Activated T-helper 17 cell treated with anti-CD3 and anti-CD28 coated beads, Interleukin-2, amount 50 U/mL, for 72 hours (primary cell): ENCODE data around the gene HSD17B3. TPM values are rescaled to one million over a fixed set of nuclear protein-coding genes. Genes with fewer than 3 reads are reported as not detected.

Experiments
- ATAC-seq: fragments of 150-1000 bp; cut with Tn5 transposase; replicated peaks from 2 replicates; pipeline ENCODE4 v1.10.0; 2021; ENCODE audit warnings: mild to moderate bottlenecking, moderate library complexity
- H3K27ac Mint-ChIP-seq: one replicate; pipeline ENCODE4 v1.8.0; 2022; ENCODE audit warnings: mixed read lengths
- H3K27me3 Mint-ChIP-seq: one replicate; pipeline ENCODE4 v1.8.0; 2022; ENCODE audit warnings: mixed read lengths
- H3K36me3 Mint-ChIP-seq: one replicate; pipeline ENCODE4 v1.8.0; 2022; ENCODE audit warnings: low read depth, mild to moderate bottlenecking, mixed read lengths
- H3K4me1 Mint-ChIP-seq: one replicate; pipeline ENCODE4 v1.8.0; 2022; ENCODE audit warnings: mixed read lengths
- H3K4me3 Mint-ChIP-seq: one replicate; pipeline ENCODE4 v1.8.0; 2022; ENCODE audit warnings: mild to moderate bottlenecking, mixed read lengths
- H3K9me3 Mint-ChIP-seq: one replicate; pipeline ENCODE4 v1.8.0; 2022; ENCODE audit warnings: mixed read lengths
- total RNA-seq, 2 donors: library from RNA; stranded (reverse); gene quantifications; one replicate each; pipeline ENCODE4 v1.2.3, GENCODE V29; 2022

Gene HSD17B3
- total RNA-seq, 2 donors from 2014 or later = not detected

DNA sequence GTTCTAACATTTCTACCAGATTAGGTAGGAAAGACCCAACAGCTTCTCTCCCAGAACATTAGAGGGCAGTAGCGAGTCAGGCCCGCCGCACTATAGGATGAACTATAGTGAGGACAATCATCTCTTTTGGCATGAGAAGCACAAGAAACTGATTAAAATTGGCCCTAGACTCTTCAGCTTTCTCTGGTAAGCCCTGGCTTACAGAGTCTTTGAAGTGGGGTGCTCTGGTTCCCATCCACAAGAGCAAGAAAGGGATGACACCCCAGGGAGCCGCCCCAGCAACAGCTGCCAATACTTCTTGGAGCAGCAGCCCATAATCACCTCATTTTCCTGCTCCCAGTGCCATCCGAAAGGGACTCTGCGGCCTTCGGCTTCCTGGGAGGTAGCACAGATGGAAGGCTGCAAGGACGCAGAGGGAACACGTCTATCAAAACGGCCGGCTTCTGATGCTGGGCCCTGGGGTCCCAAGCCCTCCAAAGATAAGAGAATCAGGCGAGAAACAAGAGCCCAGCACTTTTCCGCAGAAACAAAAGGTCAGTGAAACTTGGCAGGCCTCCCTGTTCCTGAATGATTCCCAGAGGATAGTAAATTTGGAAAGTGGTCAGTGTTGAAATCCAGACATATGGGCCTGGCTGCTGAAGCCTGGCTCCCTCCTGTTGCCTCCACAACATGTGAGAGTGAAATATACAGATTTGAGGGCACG is 69.3 kb downstream of the HSD17B3 start:
- ATAC-seq = peak; percentile 65
- no peaks in the 10 kb centered on the region for H3K36me3 Mint-ChIP-seq
- no peaks in the 10 kb centered on the region for H3K4me1 Mint-ChIP-seq
- no peak overlapping the region for H3K27ac Mint-ChIP-seq
- peaks cover 36% of the 10 kb centered on the region for H3K27me3 Mint-ChIP-seq
- H3K9me3 Mint-ChIP-seq = peaks cover 5% of the 10 kb centered on the region
- H3K4me3 Mint-ChIP-seq = no peak overlapping the region

DNA sequence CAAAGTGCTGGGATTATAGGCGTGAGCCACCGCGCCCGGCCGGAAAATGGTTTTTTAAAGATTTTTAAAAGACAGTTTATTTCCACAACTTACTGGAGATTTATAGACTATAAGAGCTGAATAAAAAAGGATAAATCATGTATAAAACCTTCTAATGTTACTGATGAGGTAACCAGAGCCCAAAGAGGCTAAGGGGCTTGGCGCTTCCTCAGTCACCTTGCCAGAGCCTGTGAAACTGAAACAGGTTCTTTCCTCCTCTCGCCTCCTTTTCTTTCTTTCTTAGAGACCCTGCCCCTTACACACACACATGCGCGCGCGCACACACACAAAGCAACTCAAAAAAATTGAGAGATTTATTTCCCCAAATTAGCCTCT is 69.8 kb downstream of the HSD17B3 start:
- Mint-ChIP-seq H3K4me3 (no peak overlapping the region), H3K27me3 (peaks cover 31% of the 10 kb centered on the region), H3K4me1 (no peaks in the 10 kb centered on the region), H3K36me3 (no peaks in the 10 kb centered on the region), H3K27ac (no peak overlapping the region), H3K9me3 (peaks cover 5% of the 10 kb centered on the region)
- ATAC-seq = no peak

DNA sequence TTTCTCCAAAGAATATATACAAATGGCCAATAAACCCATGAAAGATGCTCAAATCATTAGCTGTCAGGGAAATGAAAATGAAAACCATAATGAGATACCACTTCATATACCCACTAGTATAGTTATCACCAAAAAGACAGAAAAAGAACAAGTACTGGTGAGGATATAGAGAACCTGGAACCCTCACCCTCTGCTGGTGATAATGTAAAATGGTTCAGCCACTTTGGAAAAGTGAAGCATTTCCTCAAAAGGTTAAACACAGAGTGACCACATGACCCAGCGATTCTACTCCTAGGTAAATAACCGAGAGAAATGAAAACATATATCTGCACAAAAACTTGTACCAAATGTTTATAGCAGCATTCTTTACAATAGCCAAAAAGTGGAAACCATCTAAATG is 72.0 kb downstream of the HSD17B3 start:
- no peak for ATAC-seq
- no peak overlapping the region for H3K4me3 Mint-ChIP-seq
- no peaks in the 10 kb centered on the region for H3K4me1 Mint-ChIP-seq
- peaks cover 29% of the 10 kb centered on the region for H3K27me3 Mint-ChIP-seq
- no peak overlapping the region for H3K27ac Mint-ChIP-seq
- no peaks in the 10 kb centered on the region for H3K36me3 Mint-ChIP-seq
- H3K9me3 Mint-ChIP-seq = peaks cover 5% of the 10 kb centered on the region

DNA sequence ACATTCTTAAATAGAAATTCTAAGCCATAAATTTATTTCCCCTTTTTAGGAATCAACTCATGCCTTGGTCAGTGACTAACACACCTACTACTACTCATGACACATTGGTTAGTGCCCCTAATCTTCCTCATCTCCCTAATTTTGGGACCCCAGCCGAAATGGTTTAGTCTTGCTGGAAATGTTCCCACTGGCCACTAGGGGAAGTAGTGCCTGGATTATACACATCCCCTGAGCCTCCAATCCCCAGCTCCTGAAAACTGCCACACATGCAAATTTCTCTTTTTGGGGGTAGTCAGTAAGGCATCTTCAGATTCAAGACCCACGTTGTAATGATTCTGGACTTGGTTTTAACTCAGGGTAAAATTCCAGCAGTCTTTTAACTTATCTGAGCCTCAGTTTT is 79.8 kb downstream of the HSD17B3 start:
- no peak overlapping the region for H3K27ac Mint-ChIP-seq
- H3K9me3 Mint-ChIP-seq = peaks cover 6% of the 10 kb centered on the region
- H3K4me3 Mint-ChIP-seq = no peak overlapping the region
- no peak for ATAC-seq
- H3K27me3 Mint-ChIP-seq = peaks cover 36% of the 10 kb centered on the region
- H3K4me1 Mint-ChIP-seq = peaks cover 4% of the 10 kb centered on the region
- H3K36me3 Mint-ChIP-seq = no peaks in the 10 kb centered on the region

DNA sequence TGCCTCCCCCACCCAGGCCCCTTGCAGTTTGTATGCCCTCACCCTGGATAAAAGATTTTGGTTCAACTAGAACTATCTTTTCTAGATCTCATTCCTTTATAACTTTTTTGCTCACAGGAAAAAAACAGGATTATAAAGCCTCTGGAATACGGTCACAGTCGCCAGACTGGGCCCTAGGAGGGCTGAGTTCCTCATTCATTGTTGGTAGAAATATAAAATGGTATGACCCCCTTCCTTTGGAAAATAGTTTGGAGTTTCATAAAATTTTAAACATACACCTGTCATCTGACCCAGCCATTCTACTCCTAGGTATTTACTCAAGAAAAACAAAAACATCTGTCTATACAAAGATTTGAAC is 82.1 kb downstream of the HSD17B3 start:
- Mint-ChIP-seq H3K9me3 (peaks cover 6% of the 10 kb centered on the region), H3K27me3 (peaks cover 47% of the 10 kb centered on the region), H3K4me1 (peaks cover 4% of the 10 kb centered on the region), H3K27ac (no peak overlapping the region), H3K4me3 (no peak overlapping the region), H3K36me3 (no peaks in the 10 kb centered on the region)
- ATAC-seq = no peak

DNA sequence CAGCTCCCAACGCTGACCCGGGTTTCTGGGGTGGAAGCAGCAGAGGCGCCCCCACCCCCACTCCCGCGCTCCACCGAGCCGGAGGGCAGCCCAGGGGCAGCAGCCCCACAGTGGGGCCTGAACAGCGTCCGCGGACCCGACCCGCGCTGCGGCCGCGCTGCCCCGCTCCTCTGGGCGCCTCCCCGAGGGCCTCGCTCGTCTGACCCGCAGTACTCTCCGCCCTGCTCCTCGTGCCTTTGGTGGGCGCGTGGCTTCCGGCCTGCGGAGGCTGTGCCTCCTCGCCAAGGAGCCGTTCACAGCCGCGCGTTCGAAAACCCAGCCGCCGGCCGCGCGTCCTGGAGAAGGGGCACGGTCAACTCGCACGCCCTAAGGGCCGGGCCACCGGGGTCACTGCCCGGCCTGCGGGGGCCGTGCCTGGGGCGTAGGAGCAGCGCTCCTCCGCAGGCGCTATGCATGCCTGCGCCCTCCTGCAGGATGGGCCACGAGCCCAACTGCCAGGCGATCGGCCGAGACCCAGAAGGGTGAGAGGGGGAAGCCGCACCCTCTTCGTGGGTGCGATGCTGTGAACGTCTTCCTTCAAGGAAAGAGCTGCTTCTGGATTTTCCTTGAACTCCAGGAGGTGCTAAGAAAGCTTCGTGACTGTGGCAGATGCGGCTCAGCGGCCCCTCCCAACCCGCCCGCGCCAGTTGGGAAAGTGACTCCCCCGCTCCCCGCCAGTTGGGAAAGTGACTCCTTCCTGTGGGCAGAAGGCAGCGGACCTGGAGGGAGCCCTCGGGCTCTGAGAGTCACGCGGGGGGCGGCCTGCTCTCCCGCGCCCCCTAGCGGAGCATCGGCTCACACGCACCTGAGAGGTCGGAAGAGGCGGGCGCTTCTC is 82.7 kb downstream of the HSD17B3 start:
- H3K9me3 Mint-ChIP-seq = peaks cover 6% of the 10 kb centered on the region
- no peaks in the 10 kb centered on the region for H3K36me3 Mint-ChIP-seq
- H3K4me3 Mint-ChIP-seq = no peak overlapping the region
- peaks cover 4% of the 10 kb centered on the region for H3K4me1 Mint-ChIP-seq
- no peak overlapping the region for H3K27ac Mint-ChIP-seq
- peaks cover 47% of the 10 kb centered on the region for H3K27me3 Mint-ChIP-seq
- peak; percentile 41 for ATAC-seq

DNA sequence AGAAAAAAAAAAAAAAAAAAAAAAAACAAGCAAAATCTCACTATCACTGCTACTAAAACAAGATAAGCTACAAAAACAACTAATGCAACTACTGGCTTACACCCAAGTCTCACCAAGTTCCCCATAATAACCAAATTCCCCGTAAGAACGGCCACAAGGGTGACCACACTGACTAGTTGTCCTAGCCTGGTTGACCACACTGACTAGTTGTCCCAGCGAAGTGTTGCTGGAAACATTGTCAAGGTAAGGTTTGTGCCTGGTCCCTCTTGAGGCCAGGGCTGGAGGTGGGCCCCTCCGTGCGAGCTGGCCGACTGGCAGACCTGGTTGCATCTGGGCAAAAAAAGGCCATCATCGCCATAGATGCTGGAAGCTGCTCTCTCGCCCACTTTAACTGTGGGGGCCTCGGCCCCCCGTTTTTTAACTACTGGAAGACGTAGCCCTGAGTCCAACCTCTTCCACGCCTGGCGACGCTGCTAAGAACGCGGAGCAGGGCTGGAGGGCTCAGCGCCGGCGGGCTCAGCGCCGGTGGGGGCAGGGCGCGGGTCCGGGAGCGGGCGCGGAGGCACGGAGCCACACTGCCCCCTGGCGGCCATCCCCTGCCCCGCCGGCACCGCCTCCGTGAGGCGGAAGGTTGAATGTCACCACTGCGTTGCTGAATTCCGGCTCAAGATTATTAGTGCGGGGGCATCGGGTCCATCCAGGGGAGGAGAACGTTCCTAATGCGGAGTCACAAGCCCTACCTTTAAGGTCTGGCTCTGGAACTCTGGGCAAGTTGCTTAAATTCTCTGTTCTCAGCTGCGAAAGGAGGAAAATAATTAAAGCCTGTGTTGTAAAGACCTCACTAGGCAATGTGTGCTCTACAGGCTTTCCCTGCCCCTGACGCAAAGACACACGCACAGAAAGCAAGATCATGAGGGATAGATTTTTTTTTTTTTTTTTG is 84.0 kb downstream of the HSD17B3 start:
- H3K27ac Mint-ChIP-seq = no peak overlapping the region
- H3K4me1 Mint-ChIP-seq = peaks cover 4% of the 10 kb centered on the region
- ATAC-seq = peak; percentile 89
- no peaks in the 10 kb centered on the region for H3K36me3 Mint-ChIP-seq
- H3K4me3 Mint-ChIP-seq = peak overlapping the region; percentile 60
- H3K27me3 Mint-ChIP-seq = peaks cover 45% of the 10 kb centered on the region
- H3K9me3 Mint-ChIP-seq = no peaks in the 10 kb centered on the region

DNA sequence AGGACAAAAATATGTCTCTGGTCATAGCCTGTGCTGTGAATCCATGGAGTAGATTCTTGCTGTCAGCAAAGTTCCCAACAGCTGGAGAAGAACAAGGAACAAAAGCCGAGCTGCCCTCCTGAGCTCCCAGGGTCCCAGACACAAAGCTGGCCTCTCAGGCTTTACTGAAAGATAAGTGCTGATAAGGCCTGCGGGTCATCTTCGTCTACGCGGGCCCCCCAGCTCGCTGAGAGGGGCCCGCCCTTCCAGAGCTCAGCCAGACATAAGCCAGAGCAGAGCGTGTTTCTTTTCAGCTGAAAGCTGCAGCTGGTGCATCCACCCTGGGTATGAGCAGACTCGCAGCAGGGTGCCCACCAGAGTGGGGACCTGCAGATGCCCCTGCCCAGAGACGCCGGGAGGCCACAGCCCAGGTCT is 84.7 kb downstream of the HSD17B3 start:
- H3K4me3 Mint-ChIP-seq = no peak overlapping the region
- no peaks in the 10 kb centered on the region for H3K9me3 Mint-ChIP-seq
- peaks cover 4% of the 10 kb centered on the region for H3K4me1 Mint-ChIP-seq
- ATAC-seq = no peak
- H3K27me3 Mint-ChIP-seq = peaks cover 46% of the 10 kb centered on the region
- H3K27ac Mint-ChIP-seq = no peak overlapping the region
- H3K36me3 Mint-ChIP-seq = no peaks in the 10 kb centered on the region

DNA sequence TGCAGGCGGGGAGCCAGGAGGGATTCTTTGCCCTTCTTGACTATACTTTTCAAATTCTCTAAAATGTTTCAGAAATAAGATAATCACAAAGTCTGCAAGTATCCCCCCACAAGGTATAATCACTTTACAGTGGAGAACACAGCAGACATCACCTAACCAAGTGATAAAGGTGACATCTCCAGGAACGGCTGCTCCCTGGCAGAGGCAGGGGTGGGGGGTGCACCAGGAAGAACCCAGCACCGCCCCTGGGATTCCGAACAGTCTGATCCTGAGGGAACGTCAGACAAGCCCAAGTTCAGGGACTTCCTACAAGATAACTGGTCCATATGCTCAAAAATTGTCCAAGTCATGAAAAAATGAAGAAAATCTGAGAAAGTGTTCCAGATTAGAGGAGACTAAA is 85.4 kb downstream of the HSD17B3 start:
- H3K4me3 Mint-ChIP-seq = no peak overlapping the region
- no peaks in the 10 kb centered on the region for H3K36me3 Mint-ChIP-seq
- peaks cover 40% of the 10 kb centered on the region for H3K27me3 Mint-ChIP-seq
- no peak for ATAC-seq
- H3K27ac Mint-ChIP-seq = no peak overlapping the region
- H3K9me3 Mint-ChIP-seq = no peaks in the 10 kb centered on the region
- peaks cover 4% of the 10 kb centered on the region for H3K4me1 Mint-ChIP-seq

DNA sequence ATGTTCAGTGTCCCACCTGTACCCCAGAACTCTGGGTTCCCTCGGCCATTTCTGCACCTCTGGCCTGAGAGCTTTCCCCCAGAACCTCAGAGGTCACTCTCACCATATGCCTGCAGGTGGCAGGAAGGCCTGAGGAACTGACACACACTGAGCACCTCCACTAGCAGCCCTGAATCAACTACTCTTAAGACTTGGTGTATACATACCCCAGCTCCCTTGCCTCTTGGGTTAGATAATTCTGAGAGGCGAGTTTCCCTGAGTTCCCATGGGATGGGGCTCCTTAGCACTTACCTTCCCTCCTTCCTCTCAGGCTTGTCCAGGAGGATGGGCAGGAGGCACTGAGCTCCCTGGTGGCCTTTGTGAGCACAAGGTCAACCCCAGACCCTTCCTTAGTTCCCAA is 86.1 kb downstream of the HSD17B3 start:
- no peaks in the 10 kb centered on the region for H3K36me3 Mint-ChIP-seq
- no peak overlapping the region for H3K27ac Mint-ChIP-seq
- peaks cover 4% of the 10 kb centered on the region for H3K4me1 Mint-ChIP-seq
- ATAC-seq = no peak
- no peak overlapping the region for H3K4me3 Mint-ChIP-seq
- H3K9me3 Mint-ChIP-seq = no peaks in the 10 kb centered on the region
- H3K27me3 Mint-ChIP-seq = peaks cover 43% of the 10 kb centered on the region

DNA sequence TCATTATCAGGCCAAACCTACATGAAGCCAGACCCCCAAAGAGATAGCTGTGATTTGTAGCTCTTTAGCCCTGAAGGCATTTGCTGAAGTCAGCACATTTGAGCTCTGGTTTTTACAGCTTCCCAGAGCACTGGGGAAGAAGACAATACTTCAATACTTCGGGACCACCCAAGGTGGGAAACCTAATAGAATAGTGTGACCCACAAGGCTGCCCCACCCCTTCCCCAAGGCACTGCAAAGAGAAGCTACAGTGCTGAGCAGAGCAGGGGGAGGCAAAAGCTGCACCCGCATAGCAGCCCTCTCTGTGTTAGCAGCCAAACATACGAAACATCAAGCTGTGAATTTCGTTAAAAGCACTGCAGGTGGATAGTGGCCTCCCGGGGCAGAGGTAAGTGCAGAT is 87.3 kb downstream of the HSD17B3 start:
- H3K4me3 Mint-ChIP-seq = no peak overlapping the region
- H3K27me3 Mint-ChIP-seq = peaks cover 43% of the 10 kb centered on the region
- no peak for ATAC-seq
- H3K4me1 Mint-ChIP-seq = peaks cover 4% of the 10 kb centered on the region
- no peaks in the 10 kb centered on the region for H3K9me3 Mint-ChIP-seq
- no peaks in the 10 kb centered on the region for H3K36me3 Mint-ChIP-seq
- H3K27ac Mint-ChIP-seq = no peak overlapping the region

DNA sequence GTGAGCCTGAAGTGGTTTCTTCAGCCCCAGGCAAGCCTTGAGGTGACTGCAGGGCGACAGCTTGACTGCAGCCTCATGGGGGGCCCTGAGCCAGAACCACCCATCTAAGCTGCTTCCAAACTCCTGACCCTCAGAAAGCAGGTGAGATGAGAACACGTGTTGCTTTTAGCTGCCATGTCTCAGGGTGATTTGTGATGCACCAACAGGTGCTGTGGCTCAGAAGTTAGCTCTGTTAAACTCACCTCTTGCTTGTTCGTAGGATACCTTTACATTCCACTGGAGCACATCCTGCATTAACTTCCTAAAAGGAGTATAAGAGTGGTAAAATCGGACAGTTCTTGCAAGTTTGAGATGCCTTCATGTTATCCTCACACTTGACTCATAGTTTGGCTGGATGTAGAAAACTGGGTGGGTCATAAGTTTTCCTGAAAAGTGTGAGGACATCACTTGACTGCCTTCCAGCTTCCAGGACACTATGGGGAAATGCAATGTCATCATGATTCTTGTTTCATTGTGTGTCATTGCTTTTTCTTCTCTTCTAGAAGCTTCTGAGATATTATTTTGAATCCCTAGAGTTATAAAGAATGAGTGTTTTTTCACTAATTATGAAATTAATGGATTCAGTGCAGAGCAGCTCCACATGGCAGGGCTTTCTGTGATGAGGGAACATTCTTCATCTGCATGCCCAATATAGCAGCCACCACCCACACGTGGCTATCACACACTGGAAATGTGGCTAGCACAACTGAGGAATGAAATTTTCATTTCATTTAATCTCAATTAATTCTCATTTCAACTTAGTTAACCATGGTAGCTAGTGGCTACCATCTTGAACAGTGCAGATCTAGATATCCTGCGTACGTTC is 92.3 kb downstream of the HSD17B3 start:
- H3K27me3 Mint-ChIP-seq = peaks cover 16% of the 10 kb centered on the region
- ATAC-seq = no peak
- H3K27ac Mint-ChIP-seq = no peak overlapping the region

DNA sequence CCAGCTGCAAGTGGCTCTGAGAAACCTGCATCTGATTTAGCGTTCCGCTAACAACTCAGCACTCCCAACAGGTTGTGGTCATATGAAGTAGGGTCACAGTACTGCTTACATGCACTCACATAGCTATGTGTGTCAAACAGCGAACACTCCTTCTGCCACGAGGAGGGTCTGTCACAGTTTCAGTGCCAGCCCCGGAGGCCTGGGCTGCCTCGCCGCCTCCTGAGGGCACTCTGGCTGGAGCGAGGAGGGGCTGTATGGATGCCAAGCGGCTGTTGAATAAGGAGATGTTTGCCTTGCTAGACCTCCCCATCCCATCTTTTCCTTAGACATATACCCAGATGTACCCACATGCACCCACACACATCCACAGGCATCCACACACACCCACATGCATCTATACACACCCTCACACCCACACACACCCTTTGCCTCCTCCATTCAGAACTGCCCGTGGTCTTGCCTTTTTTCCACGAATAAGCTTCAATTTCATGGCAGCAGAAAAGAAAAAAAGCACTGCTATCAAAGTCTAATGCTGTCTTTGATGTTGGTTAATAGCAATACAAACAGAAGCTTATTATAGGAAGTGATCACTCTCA is 95.7 kb downstream of the HSD17B3 start:
- no peaks in the 10 kb centered on the region for H3K9me3 Mint-ChIP-seq

More for the DNA sequence above, 92.3 kb downstream of the HSD17B3 start:
- no peaks in the 10 kb centered on the region for H3K36me3 Mint-ChIP-seq
- no peaks in the 10 kb centered on the region for H3K4me1 Mint-ChIP-seq
- no peaks in the 10 kb centered on the region for H3K9me3 Mint-ChIP-seq
- no peak overlapping the region for H3K4me3 Mint-ChIP-seq

More for the DNA sequence above, 95.7 kb downstream of the HSD17B3 start:
- Mint-ChIP-seq H3K27me3 (peaks cover 1% of the 10 kb centered on the region), H3K4me1 (no peaks in the 10 kb centered on the region), H3K27ac (no peak overlapping the region), H3K4me3 (no peak overlapping the region), H3K36me3 (no peaks in the 10 kb centered on the region)
- no peak for ATAC-seq
